H9 (cell line): ENCODE data around the gene MRPL54. TPM values are rescaled to one million over a fixed set of nuclear protein-coding genes. Genes with fewer than 3 reads are reported as not detected.

ENCODE experiments used
- DNase-seq: peaks from one replicate; pipeline ENCODE4 v3.0.0-alpha.2; 2017
- H2AFZ ChIP-seq: one replicate; pipeline ENCODE4 v1.6.1; 2013; ENCODE audit warnings: mild to moderate bottlenecking, low read length, control low read depth, moderate library complexity
- H2AK5ac ChIP-seq: 2 replicates; pipeline ENCODE4 v1.6.1; 2013; ENCODE audit warnings: low read length, control low read depth, mixed read lengths; ENCODE audit not compliant: insufficient read length
- H2BK120ac ChIP-seq: one replicate; pipeline ENCODE4 v1.6.1; 2013; ENCODE audit warnings: low read depth, mild to moderate bottlenecking, low read length, control low read depth, inconsistent platforms; ENCODE audit not compliant: poor library complexity, severe bottlenecking
- H2BK12ac ChIP-seq: 2 replicates; pipeline ENCODE4 v1.6.1; 2013; ENCODE audit warnings: low read length, control low read depth, mixed read lengths, low read depth; ENCODE audit not compliant: insufficient read length
- H2BK15ac ChIP-seq: 2 replicates; pipeline ENCODE4 v1.6.1; 2013; ENCODE audit warnings: low read depth, low read length, control low read depth
- H2BK20ac ChIP-seq: one replicate; pipeline ENCODE4 v1.6.1; 2013; ENCODE audit warnings: low read depth, mild to moderate bottlenecking, low read length, control low read depth, inconsistent platforms; ENCODE audit not compliant: poor library complexity, severe bottlenecking
- H2BK5ac ChIP-seq: 2 replicates; pipeline ENCODE4 v1.6.1; 2013; ENCODE audit warnings: low read length, control low read depth, mixed read lengths; ENCODE audit not compliant: insufficient read length
- H3K14ac ChIP-seq: 2 replicates; pipeline ENCODE4 v1.6.1; 2013; ENCODE audit warnings: low read length, control low read depth; ENCODE audit not compliant: insufficient read depth
- H3K18ac ChIP-seq: 2 replicates; pipeline ENCODE4 v1.6.1; 2013; ENCODE audit warnings: low read depth, mild to moderate bottlenecking, mixed read lengths, low read length, control low read depth; ENCODE audit not compliant: insufficient read length
- H3K23ac ChIP-seq: 2 replicates; pipeline ENCODE4 v1.6.1; 2013; ENCODE audit warnings: low read length, control low read depth, mixed read lengths, low read depth; ENCODE audit not compliant: insufficient read length
- H3K23me2 ChIP-seq: 2 replicates; pipeline ENCODE4 v1.6.1; 2013; ENCODE audit warnings: low read depth, mild to moderate bottlenecking, mixed read lengths, low read length, control low read depth; ENCODE audit not compliant: insufficient read length, poor library complexity, severe bottlenecking
- H3K27ac ChIP-seq: 2 replicates; pipeline ENCODE4 v1.5.1; 2013; ENCODE audit warnings: low read length, control low read depth, mixed read lengths, low read depth; ENCODE audit not compliant: insufficient read length
- H3K27me3 ChIP-seq: 2 replicates; pipeline ENCODE4 v1.6.1; 2013; ENCODE audit warnings: low read length, control low read depth, inconsistent platforms; ENCODE audit not compliant: insufficient read depth
- H3K4ac ChIP-seq: 2 replicates; pipeline ENCODE4 v1.6.1; 2013; ENCODE audit warnings: low read depth, mild to moderate bottlenecking, control low read depth, inconsistent platforms, low read length, moderate library complexity
- H3K4me1 ChIP-seq: 2 replicates; pipeline ENCODE4 v1.6.1; 2013; ENCODE audit warnings: low read length, control low read depth, inconsistent platforms; ENCODE audit not compliant: insufficient read depth
- H3K4me2 ChIP-seq: 2 replicates; pipeline ENCODE4 v1.6.1; 2013; ENCODE audit warnings: low read length, control low read depth, mixed read lengths; ENCODE audit not compliant: insufficient read length, insufficient read depth
- H3K56ac ChIP-seq: 2 replicates; pipeline ENCODE4 v1.6.1; 2013; ENCODE audit warnings: low read depth, mild to moderate bottlenecking, mixed read lengths, low read length, control low read depth; ENCODE audit not compliant: insufficient read length
- H3K79me1 ChIP-seq: 2 replicates; pipeline ENCODE4 v1.6.1; 2013; ENCODE audit warnings: low read depth, mild to moderate bottlenecking, moderate library complexity, low read length, control low read depth, inconsistent platforms; ENCODE audit not compliant: insufficient read depth, poor library complexity, severe bottlenecking
- H3K79me2 ChIP-seq: 2 replicates; pipeline ENCODE4 v1.6.1; 2013; ENCODE audit warnings: low read length, control low read depth, inconsistent platforms; ENCODE audit not compliant: insufficient read depth
- H3K9ac ChIP-seq: 2 replicates; pipeline ENCODE4 v1.6.1; 2013; ENCODE audit warnings: low read length, control low read depth, mixed read lengths; ENCODE audit not compliant: insufficient read length; ENCODE audit errors: extremely low read depth
- H3K9me3 ChIP-seq: one replicate; pipeline ENCODE4 v1.6.1; 2013; ENCODE audit warnings: low read depth, low read length, inconsistent platforms; ENCODE audit not compliant: control insufficient read depth
- H3T11ph ChIP-seq: one replicate; pipeline ENCODE4 v1.6.1; 2013; ENCODE audit warnings: mild to moderate bottlenecking, low read length, control low read depth, inconsistent platforms
- H4K20me1 ChIP-seq: one replicate; pipeline ENCODE4 v1.6.1; 2013; ENCODE audit not compliant: control insufficient read depth, insufficient read length, insufficient read depth
- H4K5ac ChIP-seq: 2 replicates; pipeline ENCODE4 v1.6.1; 2013; ENCODE audit warnings: low read depth, mild to moderate bottlenecking, mixed read lengths, low read length, control low read depth; ENCODE audit not compliant: insufficient read length
- H4K8ac ChIP-seq: replicated peaks from 2 replicates; pipeline ENCODE4 v1.6.1; 2013; ENCODE audit warnings: low read length, control low read depth, mixed read lengths, low read depth; ENCODE audit not compliant: insufficient read length
- H4K91ac ChIP-seq: 2 replicates; pipeline ENCODE4 v1.6.1; 2013; ENCODE audit warnings: low read depth, mild to moderate bottlenecking, moderate library complexity, mixed read lengths, low read length, control low read depth; ENCODE audit not compliant: insufficient read length
- H3K27ac Mint-ChIP-seq, 3 experiments: 2 replicates in 2 of 3; 3 replicates in 1 of 3; pipeline ENCODE4 v1.8.0; 2020 to 2021; ENCODE audit warnings: mixed read lengths in 3 of 3, mild to moderate bottlenecking in 1 of 3, moderate library complexity in 1 of 3
- H3K27me3 Mint-ChIP-seq: 2 replicates; pipeline ENCODE4 v1.8.0; 2021; ENCODE audit warnings: low read depth, mild to moderate bottlenecking, moderate library complexity, mixed read lengths
- H3K36me3 Mint-ChIP-seq, 3 experiments: 2 replicates in 2 of 3; 3 replicates in 1 of 3; pipeline ENCODE4 v1.8.0; 2020 to 2021; ENCODE audit warnings: low read depth in 3 of 3, mixed read lengths in 3 of 3; ENCODE audit not compliant: insufficient read depth in 1 of 3
- H3K4me1 Mint-ChIP-seq, 2 experiments: 2 replicates each; pipeline ENCODE4 v1.8.0; 2020; ENCODE audit warnings: mixed read lengths in 2 of 2
- H3K4me3 Mint-ChIP-seq, 2 experiments: 2 replicates in 1 of 2; 3 replicates in 1 of 2; pipeline ENCODE4 v1.8.0; 2020 to 2021; ENCODE audit warnings: mild to moderate bottlenecking in 2 of 2, mixed read lengths in 2 of 2, moderate library complexity in 1 of 2
- H3K9me3 Mint-ChIP-seq, 2 experiments: 2 replicates in 1 of 2; 3 replicates in 1 of 2; pipeline ENCODE4 v1.8.0; 2020; ENCODE audit warnings: mild to moderate bottlenecking in 2 of 2, mixed read lengths in 2 of 2, moderate library complexity in 1 of 2
- WGBS: extraction: QIAGEN DNeasy Blood & Tissue Kit; methylation state at CpG from one replicate; pipeline ENCODE4 v1.1.7; 2013; ENCODE audit warnings: missing lambda C conversion rate, low lambda C conversion rate, mixed read lengths; ENCODE audit not compliant: insufficient read length; ENCODE audit errors: extremely low coverage; 5-methylcytosine and 5-hydroxymethylcytosine counted together
- total RNA-seq: library from RNA; stranded (reverse); gene quantifications from 2 replicates; pipeline ENCODE4 v1.2.1, GENCODE V29; 2021
- TF ChIP-seq, protein P1 (sequence below): fragments of 200-600 bp; sonication (generic); conservative IDR thresholded peaks from 3 replicates; pipeline ENCODE4 v1.8.0; 2021; ENCODE audit warnings: antibody characterized with exemption, mild to moderate bottlenecking

Gene MRPL54
- total RNA-seq, 1 experiment from 2014 or later: 60.0 TPM

DNA sequence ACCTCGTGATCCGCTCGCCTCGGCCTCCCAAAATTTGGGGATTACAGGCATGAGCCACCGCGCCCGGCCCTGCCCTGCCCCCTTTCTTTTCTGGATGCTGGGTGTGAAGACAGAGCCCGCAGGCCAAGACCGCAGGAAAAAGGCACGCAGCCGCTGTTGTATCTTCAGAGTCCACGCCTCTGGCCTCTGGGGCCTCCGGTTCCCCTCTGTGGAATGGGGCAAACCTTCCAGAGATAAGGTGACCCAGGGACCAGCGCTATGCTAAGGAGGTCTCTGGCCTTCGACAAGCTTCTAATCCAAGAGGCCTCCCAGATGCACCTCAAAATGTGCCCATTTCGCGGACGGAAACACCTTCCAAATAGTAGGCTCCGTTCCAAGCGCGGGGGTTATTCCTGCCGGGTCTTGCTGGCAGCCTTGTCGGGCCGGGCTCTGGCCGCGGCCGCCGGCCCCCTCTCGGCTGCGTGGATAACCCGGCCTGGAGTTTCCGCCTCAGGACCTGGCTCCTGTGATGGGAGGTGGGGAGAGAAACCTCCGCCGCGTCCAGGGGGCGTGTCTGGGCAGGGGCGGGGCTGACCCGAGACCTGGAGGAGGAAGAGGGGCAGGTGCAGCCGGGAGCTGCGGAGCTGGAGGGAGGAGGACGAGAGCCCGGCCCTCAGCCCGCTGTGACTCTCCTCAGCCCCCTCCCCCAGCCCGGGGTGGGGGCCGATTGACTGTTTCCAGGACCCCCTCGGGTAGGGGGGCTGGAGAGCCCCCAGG, 41.2 kb upstream of the MRPL54 start:
- H3K56ac ChIP-seq: no peak overlapping the region
- peak overlapping the region; percentile 92 for H3K4me2 ChIP-seq
- H3K79me2 ChIP-seq: no peaks in the 10 kb centered on the region
- no peak overlapping the region for H2BK20ac ChIP-seq
- H3K4me1 Mint-ChIP-seq: peaks cover 16 to 43% of the 10 kb centered on the region in 2 experiments
- peak; percentile 98 for DNase-seq
- no CpG with 5 or more reads among the region's 46 CpGs for WGBS
- no peaks in the 10 kb centered on the region for H3K9me3 ChIP-seq
- H2AK5ac ChIP-seq: no peak overlapping the region
- H3K23ac ChIP-seq: no peak overlapping the region
- no peak overlapping the region for H3T11ph ChIP-seq
- H2BK5ac ChIP-seq: no peak overlapping the region
- H3K9ac ChIP-seq: no peak overlapping the region
- no peak overlapping the region for H3K27ac Mint-ChIP-seq
- H3K9me3 Mint-ChIP-seq: no peaks in the 10 kb centered on the region; a peak in 1 of 5 replicates
- no peak overlapping the region for H3K14ac ChIP-seq
- H2BK120ac ChIP-seq: no peak overlapping the region
- TF ChIP-seq, protein P1, sequence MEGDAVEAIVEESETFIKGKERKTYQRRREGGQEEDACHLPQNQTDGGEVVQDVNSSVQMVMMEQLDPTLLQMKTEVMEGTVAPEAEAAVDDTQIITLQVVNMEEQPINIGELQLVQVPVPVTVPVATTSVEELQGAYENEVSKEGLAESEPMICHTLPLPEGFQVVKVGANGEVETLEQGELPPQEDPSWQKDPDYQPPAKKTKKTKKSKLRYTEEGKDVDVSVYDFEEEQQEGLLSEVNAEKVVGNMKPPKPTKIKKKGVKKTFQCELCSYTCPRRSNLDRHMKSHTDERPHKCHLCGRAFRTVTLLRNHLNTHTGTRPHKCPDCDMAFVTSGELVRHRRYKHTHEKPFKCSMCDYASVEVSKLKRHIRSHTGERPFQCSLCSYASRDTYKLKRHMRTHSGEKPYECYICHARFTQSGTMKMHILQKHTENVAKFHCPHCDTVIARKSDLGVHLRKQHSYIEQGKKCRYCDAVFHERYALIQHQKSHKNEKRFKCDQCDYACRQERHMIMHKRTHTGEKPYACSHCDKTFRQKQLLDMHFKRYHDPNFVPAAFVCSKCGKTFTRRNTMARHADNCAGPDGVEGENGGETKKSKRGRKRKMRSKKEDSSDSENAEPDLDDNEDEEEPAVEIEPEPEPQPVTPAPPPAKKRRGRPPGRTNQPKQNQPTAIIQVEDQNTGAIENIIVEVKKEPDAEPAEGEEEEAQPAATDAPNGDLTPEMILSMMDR: no peak
- no peaks in the 10 kb centered on the region for H4K20me1 ChIP-seq
- H3K79me1 ChIP-seq: no peaks in the 10 kb centered on the region
- no peak overlapping the region for H2BK12ac ChIP-seq
- no peak overlapping the region for H3K27ac ChIP-seq
- peaks cover 10% of the 10 kb centered on the region for H3K23me2 ChIP-seq
- no peak overlapping the region for H3K18ac ChIP-seq
- H3K36me3 Mint-ChIP-seq: no peaks in the 10 kb centered on the region
- H4K8ac ChIP-seq: no peak overlapping the region
- no peak overlapping the region for H2AFZ ChIP-seq
- H3K4ac ChIP-seq: no peak overlapping the region
- peak overlapping the region; percentile 71 to 87 for H3K4me3 Mint-ChIP-seq
- H3K27me3 ChIP-seq: no peaks in the 10 kb centered on the region
- no peak overlapping the region for H4K5ac ChIP-seq
- H4K91ac ChIP-seq: no peak overlapping the region
- H3K4me1 ChIP-seq: no peaks in the 10 kb centered on the region; the same call in 1 of the 2 replicates
- H2BK15ac ChIP-seq: no peak overlapping the region
- H3K27me3 Mint-ChIP-seq: peaks cover 3% of the 10 kb centered on the region
